Duodenal mucosa (tissue), 2 donors: ENCODE results near the gene VWC2L.

ENCODE experiments used
- H3K27ac ChIP-seq: one replicate; pipeline ENCODE4 v1.7.0; 2013; ENCODE audit warnings: low read depth, low read length
- H3K27me3 ChIP-seq, 2 donors: one replicate each; pipeline ENCODE4 v1.7.0; 2013; ENCODE audit warnings: low read length in 2 of 2, control low read depth in 1 of 2; ENCODE audit not compliant: insufficient read depth in 2 of 2, control insufficient read depth in 1 of 2
- H3K36me3 ChIP-seq, 2 donors: one replicate each; pipeline ENCODE4 v1.7.0; 2013; ENCODE audit warnings: low read length in 2 of 2, control low read depth in 1 of 2; ENCODE audit not compliant: insufficient read depth in 2 of 2, control insufficient read depth in 1 of 2
- H3K4me1 ChIP-seq, 2 donors: one replicate each; pipeline ENCODE4 v1.7.0; 2013; ENCODE audit warnings: low read length in 2 of 2, control low read depth in 1 of 2; ENCODE audit not compliant: insufficient read depth in 2 of 2, control insufficient read depth in 1 of 2
- H3K4me3 ChIP-seq, 2 donors: one replicate each; pipeline ENCODE4 v1.7.0; 2013; ENCODE audit warnings: low read length in 2 of 2, low read depth in 1 of 2
- H3K9ac ChIP-seq, 2 donors: one replicate each; pipeline ENCODE4 v1.7.0; 2013; ENCODE audit warnings: low read length in 2 of 2, low read depth in 1 of 2
- H3K9me3 ChIP-seq, 2 donors: one replicate each; pipeline ENCODE4 v1.7.0; 2013; ENCODE audit warnings: low read length in 2 of 2, control low read depth in 1 of 2; ENCODE audit not compliant: control insufficient read depth in 1 of 2

Gene VWC2L

GRCh38 chr2:214465363-214466146 is 54.7 kb downstream of the VWC2L start:
- H3K9ac ChIP-seq = no peak overlapping the region
- no peaks in the 10 kb centered on the region for H3K4me1 ChIP-seq
- peaks cover 0 to 3% of the 10 kb centered on the region in 2 donors for H3K9me3 ChIP-seq
- no peak overlapping the region for H3K27ac ChIP-seq
- no peaks in the 10 kb centered on the region for H3K27me3 ChIP-seq
- no peaks in the 10 kb centered on the region for H3K36me3 ChIP-seq
- H3K4me3 ChIP-seq = no peak overlapping the region

- H3K9me3 ChIP-seq = no peaks in the 10 kb centered on the region
- H3K27ac ChIP-seq = no peak overlapping the region
- no peak overlapping the region for H3K9ac ChIP-seq
- no peaks in the 10 kb centered on the region for H3K36me3 ChIP-seq
- no peak overlapping the region for H3K4me3 ChIP-seq
- no peaks in the 10 kb centered on the region for H3K4me1 ChIP-seq
- H3K27me3 ChIP-seq = no peaks in the 10 kb centered on the region
Measured at GRCh38 chr2:214469728-214470127, 58.9 kb downstream of the VWC2L start.

- Histone ChIP-seq H3K4me3 (no peak overlapping the region), H3K27ac (no peak overlapping the region), H3K27me3 (no peaks in the 10 kb centered on the region), H3K4me1 (no peaks in the 10 kb centered on the region), H3K9ac (no peak overlapping the region), H3K9me3 (no peaks in the 10 kb centered on the region), H3K36me3 (no peaks in the 10 kb centered on the region)
Measured at GRCh38 chr2:214471382-214471781, 60.5 kb downstream of the VWC2L start.

GRCh38 chr2:214471990-214472389 is 61.1 kb downstream of the VWC2L start:
- Histone ChIP-seq H3K27ac (no peak overlapping the region), H3K4me1 (no peaks in the 10 kb centered on the region), H3K4me3 (no peak overlapping the region), H3K36me3 (no peaks in the 10 kb centered on the region), H3K9me3 (no peaks in the 10 kb centered on the region), H3K27me3 (no peaks in the 10 kb centered on the region), H3K9ac (no peak overlapping the region)

- Histone ChIP-seq H3K36me3 (no peaks in the 10 kb centered on the region), H3K27me3 (no peaks in the 10 kb centered on the region), H3K9ac (no peak overlapping the region), H3K4me3 (no peak overlapping the region), H3K27ac (no peak overlapping the region), H3K9me3 (no peaks in the 10 kb centered on the region), H3K4me1 (no peaks in the 10 kb centered on the region)
Measured at GRCh38 chr2:214477305-214477704, 66.5 kb downstream of the VWC2L start.

GRCh38 chr2:214481204-214481603 is 70.3 kb downstream of the VWC2L start:
- Histone ChIP-seq H3K36me3 (no peaks in the 10 kb centered on the region), H3K27me3 (no peaks in the 10 kb centered on the region), H3K27ac (no peak overlapping the region), H3K9me3 (no peaks in the 10 kb centered on the region), H3K4me1 (no peaks in the 10 kb centered on the region), H3K4me3 (no peak overlapping the region), H3K9ac (no peak overlapping the region)

GRCh38 chr2:214482728-214483127 is 71.9 kb downstream of the VWC2L start:
- Histone ChIP-seq H3K36me3 (no peaks in the 10 kb centered on the region), H3K4me1 (no peaks in the 10 kb centered on the region), H3K9ac (no peak overlapping the region), H3K9me3 (no peaks in the 10 kb centered on the region), H3K27ac (no peak overlapping the region), H3K27me3 (no peaks in the 10 kb centered on the region), H3K4me3 (no peak overlapping the region)

- Histone ChIP-seq H3K27ac (no peak overlapping the region), H3K4me1 (no peaks in the 10 kb centered on the region)
Measured at GRCh38 chr2:214484239-214484638, 73.4 kb downstream of the VWC2L start.

GRCh38 chr2:214484701-214485100 is 73.8 kb downstream of the VWC2L start:
- H3K4me1 ChIP-seq = no peaks in the 10 kb centered on the region
- no peak overlapping the region for H3K9ac ChIP-seq
- no peak overlapping the region for H3K27ac ChIP-seq
- no peaks in the 10 kb centered on the region for H3K36me3 ChIP-seq
- H3K9me3 ChIP-seq = no peaks in the 10 kb centered on the region
- no peaks in the 10 kb centered on the region for H3K27me3 ChIP-seq
- no peak overlapping the region for H3K4me3 ChIP-seq

More at GRCh38 chr2:214484239-214484638, 73.4 kb downstream of the VWC2L start:
- Histone ChIP-seq H3K4me3 (no peak overlapping the region), H3K9ac (no peak overlapping the region), H3K36me3 (no peaks in the 10 kb centered on the region), H3K27me3 (no peaks in the 10 kb centered on the region), H3K9me3 (no peaks in the 10 kb centered on the region)

- no peak overlapping the region for H3K27ac ChIP-seq
- no peak overlapping the region for H3K4me3 ChIP-seq
- H3K27me3 ChIP-seq = no peaks in the 10 kb centered on the region
- no peaks in the 10 kb centered on the region for H3K9me3 ChIP-seq
- no peaks in the 10 kb centered on the region for H3K36me3 ChIP-seq
- no peak overlapping the region for H3K9ac ChIP-seq
- no peaks in the 10 kb centered on the region for H3K4me1 ChIP-seq
Measured at GRCh38 chr2:214489181-214489580, 78.3 kb downstream of the VWC2L start.
